Eye (tissue), 1 donor: ENCODE data around the gene HCST.
"Not testable (repeated sequence)": the region's sequence is repeated elsewhere in the genome, so short reads cannot be mapped to it uniquely, and the experiment has no call there.

Experiments used
- DNase-seq: peaks from one replicate; pipeline ENCODE4 v3.0.0-alpha.2; 2015

Gene HCST

GRCh38 chr19:35882114-35882832 lies 20.1 kb upstream of the HCST start:
- peak; percentile 88 for DNase-seq

- DNase-seq, result no peak
Measured at GRCh38 chr19:35883882-35884281, 18.4 kb upstream of the HCST start.

GRCh38 chr19:35885225-35885738 lies 17.0 kb upstream of the HCST start:
- no peak for DNase-seq

- no peak for DNase-seq
Measured at GRCh38 chr19:35885904-35886303, 16.4 kb upstream of the HCST start.

- DNase-seq, result no peak
Measured at GRCh38 chr19:35887197-35887596, 15.1 kb upstream of the HCST start.

GRCh38 chr19:35888398-35888797 lies 13.9 kb upstream of the HCST start:
- DNase-seq, result no peak

GRCh38 chr19:35889370-35890112 lies 12.8 kb upstream of the HCST start:
- DNase-seq, result no peak

GRCh38 chr19:35890113-35890650 lies 12.1 kb upstream of the HCST start:
- no peak for DNase-seq

GRCh38 chr19:35891819-35892218 lies 10.5 kb upstream of the HCST start:
- not testable (repeated sequence) for DNase-seq

GRCh38 chr19:35894342-35894741 lies 8.0 kb upstream of the HCST start:
- DNase-seq, result no peak

- DNase-seq, result no peak
Measured at GRCh38 chr19:35895911-35896642, 6.3 kb upstream of the HCST start.

- no peak for DNase-seq
Measured at GRCh38 chr19:35896643-35897040, 5.7 kb upstream of the HCST start.

GRCh38 chr19:35897706-35898451 lies 4.5 kb upstream of the HCST start:
- no peak for DNase-seq

GRCh38 chr19:35898499-35898809 lies 3.9 kb upstream of the HCST start:
- no peak for DNase-seq

GRCh38 chr19:35899547-35900214 lies 2.6 kb upstream of the HCST start:
- DNase-seq, result peak; percentile 92

GRCh38 chr19:35901055-35901644 lies 1.2 kb upstream of the HCST start:
- DNase-seq, result no peak

GRCh38 chr19:35902870-35903475 lies 644 bp downstream of the HCST start:
- no peak for DNase-seq

GRCh38 chr19:35903550-35904179 lies 1.3 kb downstream of the HCST start:
- peak; percentile 38 for DNase-seq

GRCh38 chr19:35904311-35905068 lies 2.2 kb downstream of the HCST start:
- no peak for DNase-seq

GRCh38 chr19:35905178-35905727 lies 2.9 kb downstream of the HCST start:
- no peak for DNase-seq
